AG09319 (cell line): ENCODE data around the gene FAIM2.

Source experiments
- DNase-seq: peaks from one replicate; pipeline ENCODE4 v3.0.0-alpha.2; 2010; ENCODE audit warnings: low read depth; ENCODE audit errors: extremely low read depth
- CTCF ChIP-seq: IDR thresholded peaks from 2 replicates; pipeline ENCODE4 v1.5.1; 2011; ENCODE audit warnings: low read depth, mild to moderate bottlenecking, inconsistent platforms, low read length, moderate library complexity

FAIM2 gene

GRCh38 chr12:49944046-49944445 lies 40.3 kb upstream of the FAIM2 start:
- no peak for DNase-seq
- TF ChIP-seq CTCF: no peak

GRCh38 chr12:49943625-49943960 lies 39.9 kb upstream of the FAIM2 start:
- TF ChIP-seq CTCF: no peak
- no peak for DNase-seq

- no peak for TF ChIP-seq CTCF
- DNase-seq: no peak
Observed at GRCh38 chr12:49942921-49943624, 39.4 kb upstream of the FAIM2 start.

- DNase-seq: no peak
- TF ChIP-seq CTCF: no peak
Observed at GRCh38 chr12:49942512-49942893, 38.8 kb upstream of the FAIM2 start.

- no peak for DNase-seq
- TF ChIP-seq CTCF: no peak
Observed at GRCh38 chr12:49941556-49942511, 38.1 kb upstream of the FAIM2 start.

- DNase-seq: no peak
- TF ChIP-seq CTCF: no peak
Observed at GRCh38 chr12:49939707-49940106, 36.0 kb upstream of the FAIM2 start.

- no peak for TF ChIP-seq CTCF
- DNase-seq: no peak
Observed at GRCh38 chr12:49939307-49939706, 35.6 kb upstream of the FAIM2 start.
